GM19238 (cell line): ENCODE data around the gene KRTAP2-2.

Source experiments
- DNase-seq: peaks from one replicate; pipeline ENCODE4 v3.0.0; 2011; ENCODE audit warnings: low spot score; ENCODE audit not compliant: insufficient read length

KRTAP2-2 gene

GRCh38 chr17:41026715-41027471 is 28.1 kb downstream of the KRTAP2-2 start, which contains the start of gene KRTAP1-5:
Gene KRTAP1-5 (minus strand): TSS chr17:41027208. CDS start chr17:41027155, 53 bp downstream.
- no peak for DNase-seq

DNA sequence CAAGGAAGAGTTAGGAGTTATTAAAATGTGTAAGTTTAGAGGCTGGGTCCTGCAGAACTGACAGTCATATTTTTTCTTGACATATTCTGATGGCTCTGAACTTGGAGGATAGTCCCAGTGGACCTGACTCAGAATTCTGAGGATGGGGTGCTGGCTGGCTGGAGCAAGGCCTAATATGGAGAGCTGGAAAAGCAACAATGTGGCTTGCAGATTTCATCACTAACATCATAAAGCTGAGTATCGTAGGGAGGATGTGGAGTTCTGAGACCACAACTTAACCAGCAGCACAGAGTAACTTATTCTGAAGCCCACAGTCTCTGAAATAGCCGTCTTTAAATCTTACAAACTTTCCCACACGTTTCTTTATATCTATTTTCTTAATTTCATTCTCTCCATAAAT is 30.3 kb downstream of the KRTAP2-2 start:
- DNase-seq: no peak

GRCh38 chr17:41020336-41020735 is 34.7 kb downstream of the KRTAP2-2 start:
- no peak for DNase-seq

GRCh38 chr17:41019415-41019814 is 35.6 kb downstream of the KRTAP2-2 start:
- DNase-seq: no peak

DNA sequence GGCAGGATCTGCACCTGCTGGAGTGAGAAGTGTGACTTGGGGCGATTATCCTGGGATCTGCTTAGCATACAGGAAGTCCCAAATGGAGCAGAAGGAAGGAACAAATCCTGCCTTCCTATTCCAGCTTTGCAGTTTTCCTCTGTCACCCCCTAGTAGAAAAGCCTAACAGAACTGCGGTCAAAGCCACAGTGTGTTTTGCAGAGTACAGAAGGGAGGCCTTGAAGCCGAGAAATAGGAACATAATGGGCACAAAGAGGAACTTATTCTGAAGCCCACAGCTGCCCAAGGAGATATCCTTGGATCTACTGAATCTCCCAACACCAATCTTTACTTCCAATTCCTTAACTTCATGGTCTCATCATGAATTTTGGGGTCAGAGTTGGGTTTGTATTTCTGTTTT is 36.5 kb downstream of the KRTAP2-2 start:
- no peak for DNase-seq

DNA sequence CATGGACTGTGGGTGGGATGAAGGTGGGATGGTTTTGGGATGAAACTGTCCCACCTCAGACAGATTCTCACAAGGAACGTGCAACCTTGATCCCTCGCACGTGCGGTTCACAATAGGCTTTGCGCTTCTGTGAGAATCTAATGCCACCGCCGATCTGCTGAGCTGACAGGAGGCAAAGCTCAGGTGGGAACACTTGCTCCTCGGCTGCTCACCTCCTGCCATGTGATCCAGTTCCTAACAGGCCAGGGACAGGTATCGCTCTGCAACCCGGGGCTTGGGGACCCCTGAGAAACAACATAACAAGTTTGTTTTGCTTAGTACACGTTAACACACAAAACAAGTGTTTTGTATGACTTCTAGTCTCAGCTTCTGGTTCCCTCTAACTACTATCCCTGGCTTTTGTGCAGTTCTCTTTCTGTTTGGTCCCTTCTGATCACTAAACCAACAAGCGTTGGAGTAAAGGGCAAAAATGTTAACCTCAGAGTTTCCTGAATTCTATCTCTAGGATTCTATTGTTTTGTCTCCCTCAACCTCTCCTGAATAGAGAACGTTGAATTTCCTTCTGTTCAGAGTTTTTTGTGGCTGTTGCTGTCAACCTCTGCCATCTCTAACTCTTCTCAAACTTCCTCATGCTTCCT is 38.3 kb downstream of the KRTAP2-2 start:
- no peak for DNase-seq

DNA sequence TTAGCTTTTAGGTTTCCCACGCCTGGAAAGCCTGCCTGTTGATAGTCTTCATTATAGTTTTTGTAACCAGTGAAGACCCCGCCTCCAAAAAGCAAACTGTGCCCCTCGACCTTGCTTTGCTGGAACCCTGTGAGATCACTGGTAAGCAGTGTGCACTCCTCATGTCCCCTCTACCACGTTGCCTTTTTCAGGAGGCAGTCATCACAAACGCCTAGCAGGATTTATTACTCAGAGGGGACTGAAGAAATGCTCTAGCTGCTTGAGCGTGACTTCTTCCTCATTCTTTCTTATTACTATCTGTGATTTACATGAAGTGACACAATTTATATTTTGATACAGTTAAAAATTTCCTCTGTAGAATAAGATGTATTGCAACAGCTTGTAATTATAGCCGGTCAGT is 39.6 kb downstream of the KRTAP2-2 start:
- DNase-seq: no peak

DNA sequence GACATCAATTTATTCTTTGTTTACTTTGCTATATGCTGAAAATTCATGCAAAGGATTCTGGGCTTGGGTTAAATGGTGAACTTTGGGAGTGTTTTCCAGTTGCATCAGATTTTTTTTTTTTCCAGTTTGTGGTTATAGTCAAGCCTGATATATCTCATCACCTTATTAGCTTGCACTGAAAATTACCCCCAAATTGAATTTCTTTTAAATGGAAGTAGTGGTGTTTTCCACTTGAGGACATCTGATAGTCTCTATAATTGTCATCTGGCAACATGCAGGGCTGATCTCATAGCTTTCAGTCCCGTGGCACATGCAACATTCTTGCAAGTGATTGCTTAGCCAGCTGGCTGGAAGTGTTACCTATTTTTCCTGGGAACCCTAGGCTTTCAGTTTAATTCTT is 41.4 kb downstream of the KRTAP2-2 start:
- no peak for DNase-seq

- DNase-seq: no peak
These were observed 41.8 kb downstream of the KRTAP2-2 start for GRCh38 chr17:41013181-41013580.

- DNase-seq: no peak
These were observed 42.5 kb downstream of the KRTAP2-2 start for GRCh38 chr17:41012326-41013120.

DNA sequence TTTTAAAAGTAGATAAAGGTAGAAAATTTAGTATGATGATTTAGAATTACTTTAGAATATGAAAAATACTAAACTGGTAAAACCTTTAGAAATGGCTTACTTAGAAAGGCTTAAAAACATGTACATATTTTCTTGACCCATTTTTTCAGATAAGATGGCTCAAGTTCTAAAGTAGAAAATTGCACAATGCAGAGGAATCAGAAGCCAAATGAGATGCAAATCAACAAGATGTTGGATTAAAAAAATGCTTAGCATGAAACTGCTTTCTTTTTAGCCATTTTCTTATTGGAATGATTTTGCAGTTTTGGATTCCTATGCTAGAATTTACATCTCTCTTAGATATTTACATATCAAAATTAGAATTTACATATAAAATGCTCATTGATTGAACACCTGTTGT is 44.6 kb downstream of the KRTAP2-2 start:
- DNase-seq: no peak

- DNase-seq: no peak
These were observed 45.1 kb downstream of the KRTAP2-2 start for GRCh38 chr17:41009936-41010335.

DNA sequence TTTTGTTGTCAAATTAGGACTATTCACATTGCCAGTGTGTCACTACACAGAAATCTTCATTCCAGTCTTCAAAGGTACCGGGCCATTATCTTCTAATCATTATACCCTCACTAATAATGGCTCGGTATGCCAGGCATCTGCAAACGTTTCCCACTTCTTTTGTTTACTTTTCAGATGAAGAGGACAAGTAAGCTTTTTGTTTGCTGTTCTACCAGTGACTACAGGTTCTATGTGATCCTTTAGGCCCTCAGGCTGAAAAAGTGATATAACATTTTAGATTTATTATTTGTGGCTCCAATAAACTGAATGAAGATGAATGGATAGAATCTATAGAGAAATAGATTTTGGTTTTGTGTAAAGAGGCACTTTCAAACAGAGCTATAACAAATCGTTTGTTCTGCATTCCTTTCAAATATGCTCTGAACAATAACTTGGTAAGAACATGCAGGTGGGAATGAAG is 45.7 kb downstream of the KRTAP2-2 start:
- DNase-seq: no peak

DNA sequence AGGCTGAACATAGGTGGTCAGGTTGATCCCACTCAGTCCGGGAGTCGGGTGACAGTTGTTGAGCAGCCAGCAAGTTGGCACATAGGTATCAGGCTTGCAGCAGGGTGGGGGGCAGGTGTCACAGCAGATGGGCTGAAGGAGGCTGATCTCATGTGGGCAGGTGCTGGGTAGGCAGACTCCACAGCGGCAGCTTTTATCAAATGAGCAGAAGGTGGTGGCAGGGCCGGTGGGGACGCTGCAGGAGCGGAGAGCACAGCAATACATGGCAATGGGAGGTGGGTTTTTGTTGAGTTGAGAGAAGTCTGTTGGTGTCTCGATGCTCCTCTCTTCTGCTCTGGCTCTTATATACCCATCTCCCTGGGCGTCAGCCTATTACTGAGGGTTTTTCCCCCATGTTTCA is 46.2 kb downstream of the KRTAP2-2 start, which contains the start of gene KRTAP3-1:
Gene KRTAP3-1, minus strand, starts transcription at position 318 of the 400 bp plus-strand sequence. Its CDS starts 54 bp downstream, at position 264.
- no peak for DNase-seq
